ENCODE measurements around the gene ACTN3.

ACTN3 gene

DNA sequence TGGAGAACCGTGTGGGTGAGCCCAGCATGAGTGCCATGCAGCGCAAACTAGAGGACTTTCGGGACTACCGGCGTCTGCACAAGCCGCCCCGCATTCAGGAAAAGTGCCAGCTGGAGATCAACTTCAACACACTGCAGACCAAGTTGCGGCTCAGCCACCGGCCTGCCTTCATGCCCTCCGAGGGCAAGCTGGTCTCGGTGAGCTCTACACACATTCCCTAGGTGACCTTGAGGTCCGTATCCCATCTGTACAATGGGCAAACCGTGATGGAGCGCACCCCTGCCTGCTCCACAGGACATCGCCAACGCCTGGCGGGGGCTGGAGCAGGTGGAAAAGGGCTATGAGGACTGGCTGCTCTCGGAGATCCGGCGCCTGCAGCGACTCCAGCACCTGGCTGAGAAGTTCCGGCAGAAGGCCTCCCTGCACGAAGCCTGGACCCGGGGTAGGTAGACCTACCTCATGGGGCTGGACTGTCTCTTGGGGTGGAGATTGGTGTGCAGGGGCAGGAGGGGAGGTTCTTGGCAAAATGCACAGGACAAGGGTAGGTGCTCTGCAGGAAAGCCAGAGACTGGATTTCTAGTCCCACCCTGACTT lies 11.1 kb downstream of the ACTN3 start:
- no peaks in the 10 kb centered on the region for H3K27me3 ChIP-seq (ENCODE audit: insufficient read depth, low read length, poor library complexity, severe bottlenecking)
- no peak overlapping the region for H3K9ac ChIP-seq (ENCODE audit: low read depth, low read length, poor library complexity, severe bottlenecking)
- H2AFZ ChIP-seq (ENCODE audit: low read length) = no peak overlapping the region
- H3K4me3 ChIP-seq (ENCODE audit: low read length, poor library complexity, severe bottlenecking) = no peak overlapping the region
- TF ChIP-seq EZH2phosphoT487 (IDR thresholded peaks at IDR 0.05; ENCODE audit: borderline replicate concordance) = no peak
- TF ChIP-seq, protein P1, sequence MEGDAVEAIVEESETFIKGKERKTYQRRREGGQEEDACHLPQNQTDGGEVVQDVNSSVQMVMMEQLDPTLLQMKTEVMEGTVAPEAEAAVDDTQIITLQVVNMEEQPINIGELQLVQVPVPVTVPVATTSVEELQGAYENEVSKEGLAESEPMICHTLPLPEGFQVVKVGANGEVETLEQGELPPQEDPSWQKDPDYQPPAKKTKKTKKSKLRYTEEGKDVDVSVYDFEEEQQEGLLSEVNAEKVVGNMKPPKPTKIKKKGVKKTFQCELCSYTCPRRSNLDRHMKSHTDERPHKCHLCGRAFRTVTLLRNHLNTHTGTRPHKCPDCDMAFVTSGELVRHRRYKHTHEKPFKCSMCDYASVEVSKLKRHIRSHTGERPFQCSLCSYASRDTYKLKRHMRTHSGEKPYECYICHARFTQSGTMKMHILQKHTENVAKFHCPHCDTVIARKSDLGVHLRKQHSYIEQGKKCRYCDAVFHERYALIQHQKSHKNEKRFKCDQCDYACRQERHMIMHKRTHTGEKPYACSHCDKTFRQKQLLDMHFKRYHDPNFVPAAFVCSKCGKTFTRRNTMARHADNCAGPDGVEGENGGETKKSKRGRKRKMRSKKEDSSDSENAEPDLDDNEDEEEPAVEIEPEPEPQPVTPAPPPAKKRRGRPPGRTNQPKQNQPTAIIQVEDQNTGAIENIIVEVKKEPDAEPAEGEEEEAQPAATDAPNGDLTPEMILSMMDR (conservative IDR thresholded peaks at IDR 0.05; ENCODE audit: low read length) = no peak
- H3K79me2 ChIP-seq (ENCODE audit: insufficient read depth, low read length) = no peaks in the 10 kb centered on the region
- H3K4me2 ChIP-seq (ENCODE audit: low read depth, low read length, poor library complexity, severe bottlenecking) = no peak overlapping the region
- H3F3A ChIP-seq (ENCODE audit: low read depth) = no peaks in the 10 kb centered on the region
- no peaks in the 10 kb centered on the region for H4K20me1 ChIP-seq (ENCODE audit: insufficient read depth, low read length, poor library complexity, severe bottlenecking)
- H3K4me1 ChIP-seq (ENCODE audit: insufficient read depth, low read length, poor library complexity, severe bottlenecking) = no peaks in the 10 kb centered on the region
- H3K9me2 ChIP-seq (replicated peaks; ENCODE audit: low read depth, low read length) = no peaks in the 10 kb centered on the region
- no peaks in the 10 kb centered on the region for H3K36me3 ChIP-seq (ENCODE audit: insufficient read depth, low read length)
- no peaks in the 10 kb centered on the region for H3K9me3 ChIP-seq (ENCODE audit: insufficient read depth, low read depth, low read length)

DNA sequence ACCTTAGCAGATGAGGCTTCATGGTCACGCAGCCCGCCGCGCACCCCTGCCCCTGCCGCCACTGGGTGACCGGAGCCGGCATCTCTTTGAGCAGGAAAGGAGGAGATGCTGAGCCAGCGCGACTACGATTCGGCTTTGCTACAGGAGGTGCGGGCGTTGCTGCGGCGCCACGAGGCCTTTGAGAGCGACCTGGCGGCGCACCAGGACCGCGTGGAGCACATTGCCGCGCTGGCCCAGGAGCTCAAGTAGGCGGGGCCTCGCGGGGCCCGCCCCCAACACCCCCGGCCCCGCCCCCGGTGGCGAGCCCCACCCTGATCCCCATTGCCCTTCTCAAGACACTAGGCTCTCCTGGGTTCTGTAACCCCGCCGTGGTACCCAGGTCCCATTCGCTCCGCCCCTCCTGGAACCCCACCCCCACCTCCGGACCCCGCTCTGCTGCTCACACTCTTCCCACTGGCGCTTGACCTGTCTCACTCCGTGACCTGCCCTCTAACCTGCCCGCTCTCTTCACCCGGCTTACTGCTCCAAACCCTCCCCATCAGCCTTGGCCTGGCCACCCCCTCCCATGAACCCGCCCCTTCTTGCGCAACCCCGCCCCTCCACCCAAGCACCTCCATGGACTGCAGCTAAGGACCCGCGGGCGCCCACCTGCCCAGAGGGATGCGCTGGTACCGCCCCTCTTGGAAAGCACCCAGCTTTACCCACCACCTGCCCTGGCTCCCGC lies 12.6 kb downstream of the ACTN3 start:
- H3K36me3 ChIP-seq (ENCODE audit: insufficient read depth, low read length) = no peaks in the 10 kb centered on the region
- H2AFZ ChIP-seq (ENCODE audit: low read length) = no peak overlapping the region
- H3K4me2 ChIP-seq (ENCODE audit: low read depth, low read length, poor library complexity, severe bottlenecking) = no peak overlapping the region
- no peaks in the 10 kb centered on the region for H3K9me3 ChIP-seq (ENCODE audit: insufficient read depth, low read depth, low read length)
- TF ChIP-seq, protein P1 (conservative IDR thresholded peaks at IDR 0.05; ENCODE audit: low read length) = no peak
- no peak for TF ChIP-seq EZH2phosphoT487 (IDR thresholded peaks at IDR 0.05; ENCODE audit: borderline replicate concordance)
- H3F3A ChIP-seq (ENCODE audit: low read depth) = no peaks in the 10 kb centered on the region
- H3K4me1 ChIP-seq (ENCODE audit: insufficient read depth, low read length, poor library complexity, severe bottlenecking) = no peaks in the 10 kb centered on the region
- H3K27me3 ChIP-seq (ENCODE audit: insufficient read depth, low read length, poor library complexity, severe bottlenecking) = no peaks in the 10 kb centered on the region
- no peaks in the 10 kb centered on the region for H4K20me1 ChIP-seq (ENCODE audit: insufficient read depth, low read length, poor library complexity, severe bottlenecking)
- no peaks in the 10 kb centered on the region for H3K9me2 ChIP-seq (replicated peaks; ENCODE audit: low read depth, low read length)
- H3K4me3 ChIP-seq (ENCODE audit: low read length, poor library complexity, severe bottlenecking) = no peak overlapping the region
- no peak overlapping the region for H3K9ac ChIP-seq (ENCODE audit: low read depth, low read length, poor library complexity, severe bottlenecking)
- no peaks in the 10 kb centered on the region for H3K79me2 ChIP-seq (ENCODE audit: insufficient read depth, low read length)

DNA sequence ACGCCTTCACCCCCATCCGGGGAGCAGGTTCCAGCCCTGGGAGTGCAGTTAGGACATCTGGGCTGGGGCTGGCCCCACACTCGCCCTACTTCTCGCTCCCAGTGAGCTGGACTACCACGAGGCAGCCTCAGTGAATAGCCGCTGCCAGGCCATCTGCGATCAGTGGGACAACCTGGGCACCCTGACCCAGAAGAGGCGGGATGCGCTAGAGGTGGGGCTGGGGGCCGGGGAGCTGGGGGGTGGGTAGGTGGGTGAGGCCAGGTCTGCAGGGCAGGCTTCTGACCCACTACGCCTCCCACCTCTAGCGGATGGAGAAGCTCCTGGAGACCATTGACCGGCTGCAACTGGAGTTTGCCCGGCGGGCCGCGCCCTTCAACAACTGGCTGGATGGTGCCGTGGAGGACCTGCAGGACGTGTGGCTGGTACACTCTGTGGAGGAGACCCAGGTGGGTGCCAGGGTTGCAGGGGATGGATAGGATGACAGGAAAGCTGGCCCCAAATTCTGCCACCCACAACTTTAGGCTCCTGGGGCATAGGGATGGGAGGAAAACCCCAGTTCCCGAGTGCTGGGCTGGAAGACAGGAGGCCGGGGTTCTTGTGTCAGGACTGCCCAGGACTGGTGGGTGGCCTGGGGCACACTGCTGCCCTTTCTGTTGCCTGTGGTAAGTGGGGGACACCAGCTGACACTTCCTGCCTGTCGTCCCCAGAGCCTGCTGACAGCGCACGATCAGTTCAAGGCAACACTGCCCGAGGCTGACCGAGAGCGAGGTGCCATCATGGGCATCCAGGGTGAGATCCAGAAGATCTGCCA lies 13.4 kb downstream of the ACTN3 start:
- H4K20me1 ChIP-seq (ENCODE audit: insufficient read depth, low read length, poor library complexity, severe bottlenecking) = no peaks in the 10 kb centered on the region
- no peaks in the 10 kb centered on the region for H3K9me2 ChIP-seq (replicated peaks; ENCODE audit: low read depth, low read length)
- no peak overlapping the region for H3K9ac ChIP-seq (ENCODE audit: low read depth, low read length, poor library complexity, severe bottlenecking)
- H3K36me3 ChIP-seq (ENCODE audit: insufficient read depth, low read length) = no peaks in the 10 kb centered on the region
- H3K4me1 ChIP-seq (ENCODE audit: insufficient read depth, low read length, poor library complexity, severe bottlenecking) = no peaks in the 10 kb centered on the region
- H3F3A ChIP-seq (ENCODE audit: low read depth) = no peaks in the 10 kb centered on the region
- no peaks in the 10 kb centered on the region for H3K79me2 ChIP-seq (ENCODE audit: insufficient read depth, low read length)
- TF ChIP-seq, protein P1 (conservative IDR thresholded peaks at IDR 0.05; ENCODE audit: low read length) = no peak
- TF ChIP-seq EZH2phosphoT487 (IDR thresholded peaks at IDR 0.05; ENCODE audit: borderline replicate concordance) = no peak
- H3K4me2 ChIP-seq (ENCODE audit: low read depth, low read length, poor library complexity, severe bottlenecking) = no peak overlapping the region
- H3K27me3 ChIP-seq (ENCODE audit: insufficient read depth, low read length, poor library complexity, severe bottlenecking) = no peaks in the 10 kb centered on the region
- H3K9me3 ChIP-seq (ENCODE audit: insufficient read depth, low read depth, low read length) = no peaks in the 10 kb centered on the region
- H3K4me3 ChIP-seq (ENCODE audit: low read length, poor library complexity, severe bottlenecking) = no peak overlapping the region
- no peak overlapping the region for H2AFZ ChIP-seq (ENCODE audit: low read length)
